NCI-H2171 (cell line): ENCODE data around the gene ZNF836.
"Not testable (repeated sequence)": the region's sequence is repeated elsewhere in the genome, so short reads cannot be mapped to it uniquely, and the experiment has no call there.

ENCODE experiments used
- DNase-seq: peaks from one replicate; lab custom pipeline; 2025; lab: John Stamatoyannopoulos, UW

Gene ZNF836

GRCh38 chr19:52171321-52172169 lies at the start of gene ZNF836:
TSS of gene ZNF836 (minus strand) at chr19:52171621. CDS start at chr19:52168072, 3,549 bp downstream.
- peak; percentile 56 for DNase-seq

- DNase-seq = no peak
Observed at GRCh38 chr19:52221031-52221430, 49.6 kb upstream of the ZNF836 start.

- DNase-seq = no peak
Observed at GRCh38 chr19:52219611-52220010, 48.2 kb upstream of the ZNF836 start.

GRCh38 chr19:52217576-52217975 lies 46.2 kb upstream of the ZNF836 start:
- no peak for DNase-seq

- DNase-seq = no peak
Observed at GRCh38 chr19:52216401-52216800, 45.0 kb upstream of the ZNF836 start.

GRCh38 chr19:52214241-52214640 lies 42.8 kb upstream of the ZNF836 start:
- no peak for DNase-seq

- DNase-seq = no peak
Observed at GRCh38 chr19:52212572-52213255, 41.3 kb upstream of the ZNF836 start.

- DNase-seq = no peak
Observed at GRCh38 chr19:52211926-52212571, 40.6 kb upstream of the ZNF836 start.

- no peak for DNase-seq
Observed at GRCh38 chr19:52211203-52211602, 39.8 kb upstream of the ZNF836 start.

GRCh38 chr19:52206481-52206880 lies 35.1 kb upstream of the ZNF836 start:
- no peak for DNase-seq

- not testable (repeated sequence) for DNase-seq
Observed at GRCh38 chr19:52200755-52201391, 29.5 kb upstream of the ZNF836 start.

GRCh38 chr19:52200044-52200443 lies 28.6 kb upstream of the ZNF836 start:
- DNase-seq = no peak

- DNase-seq = no peak
Observed at GRCh38 chr19:52198678-52199077, 27.3 kb upstream of the ZNF836 start.

GRCh38 chr19:52197964-52198363 lies 26.5 kb upstream of the ZNF836 start:
- DNase-seq = no peak

- no peak for DNase-seq
Observed at GRCh38 chr19:52196256-52196967, 25.0 kb upstream of the ZNF836 start.

GRCh38 chr19:52191951-52192350 lies 20.5 kb upstream of the ZNF836 start:
- DNase-seq = no peak

GRCh38 chr19:52191389-52191788 lies 20.0 kb upstream of the ZNF836 start:
- no peak for DNase-seq

GRCh38 chr19:52190487-52191293 lies 19.3 kb upstream of the ZNF836 start:
- DNase-seq = no peak

- peak; percentile 100 for DNase-seq
Observed at GRCh38 chr19:52189735-52190486, 18.5 kb upstream of the ZNF836 start, which contains the start of gene PPP2R1A. TSS of gene PPP2R1A (plus strand) at chr19:52190052. CDS start at chr19:52190097, 45 bp downstream.
